ENCODE results near the gene FRY.
A peak's percentile ranks its signal among the peaks of the same experiment; 100 is the strongest.

Gene FRY

DNA sequence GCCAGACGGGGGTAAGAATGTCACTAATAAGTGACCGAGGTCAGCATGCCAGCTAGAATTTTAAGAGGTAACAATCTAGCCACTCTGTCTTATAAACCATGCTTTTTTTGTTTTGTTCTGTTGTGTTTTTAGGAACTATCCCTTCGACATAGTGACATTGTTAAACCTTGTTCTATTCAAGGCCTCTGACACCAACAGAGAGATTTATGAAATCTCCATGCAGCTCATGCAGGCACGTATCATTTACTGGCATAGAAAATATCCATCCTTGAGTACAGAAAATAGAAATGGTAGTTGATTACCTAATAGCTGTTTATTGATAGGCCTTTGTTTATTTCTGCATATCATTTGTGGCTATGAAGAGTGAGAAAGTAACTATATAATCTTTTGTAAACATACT lies 170.2 kb downstream of the FRY start:
- H3K4me3 ChIP-seq (replicated peaks; ENCODE audit: low read depth, low read length): no peak overlapping the region
- no peak for DNase-seq (ENCODE audit: low read depth)
- no peak for TF ChIP-seq CTCF (IDR thresholded peaks at IDR 0.05; ENCODE audit: low read length, missing control alignments)

DNA sequence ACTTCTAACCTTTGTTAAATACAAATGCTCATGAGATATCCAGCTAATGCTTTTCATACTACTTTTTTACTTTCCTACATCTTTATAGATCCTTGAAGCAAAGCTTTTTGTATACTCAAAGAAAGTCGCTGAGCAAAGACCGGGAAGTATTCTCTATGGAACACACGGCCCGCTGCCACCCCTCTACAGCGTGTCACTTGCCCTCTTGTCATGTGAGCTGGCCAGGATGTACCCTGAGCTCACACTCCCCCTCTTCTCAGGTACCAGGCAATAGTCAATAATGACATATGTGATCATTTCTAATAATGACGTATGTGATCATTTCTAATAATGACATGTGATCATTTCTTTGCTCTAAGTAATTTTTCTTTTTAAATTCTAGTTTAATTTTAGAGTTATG lies 170.7 kb downstream of the FRY start:
- no peak for TF ChIP-seq CTCF (IDR thresholded peaks at IDR 0.05; ENCODE audit: low read length, missing control alignments)
- H3K4me3 ChIP-seq (replicated peaks; ENCODE audit: low read depth, low read length): no peak overlapping the region
- DNase-seq (ENCODE audit: low read depth): no peak

DNA sequence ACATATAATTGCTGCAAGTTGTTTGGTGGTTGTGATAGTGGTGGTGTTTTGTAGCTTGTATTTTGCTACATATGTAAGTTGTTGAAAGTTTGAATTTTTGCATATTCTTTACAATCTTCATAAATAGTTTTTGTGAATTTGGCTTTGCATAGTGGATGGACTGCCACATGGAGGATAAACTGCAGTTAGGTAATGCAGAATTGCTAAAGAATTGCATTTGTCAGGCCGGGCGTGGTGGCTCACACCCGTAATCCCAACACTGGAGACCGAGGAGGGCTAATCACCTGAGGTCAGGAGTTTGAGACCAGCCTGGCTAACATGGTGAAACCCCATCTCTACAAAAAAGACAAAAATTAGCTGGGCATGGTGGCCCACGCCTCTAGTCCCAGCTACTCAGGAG lies 171.6 kb downstream of the FRY start:
- DNase-seq (ENCODE audit: low read depth): no peak
- no peak for TF ChIP-seq CTCF (IDR thresholded peaks at IDR 0.05; ENCODE audit: low read length, missing control alignments)
- no peak overlapping the region for H3K4me3 ChIP-seq (replicated peaks; ENCODE audit: low read depth, low read length)

GRCh38 chr13:32203736-32204135 lies 172.2 kb downstream of the FRY start:
- no peak for TF ChIP-seq CTCF (IDR thresholded peaks at IDR 0.05; ENCODE audit: low read length, missing control alignments)
- DNase-seq (ENCODE audit: low read depth): no peak
- H3K4me3 ChIP-seq (replicated peaks; ENCODE audit: low read depth, low read length): no peak overlapping the region

DNA sequence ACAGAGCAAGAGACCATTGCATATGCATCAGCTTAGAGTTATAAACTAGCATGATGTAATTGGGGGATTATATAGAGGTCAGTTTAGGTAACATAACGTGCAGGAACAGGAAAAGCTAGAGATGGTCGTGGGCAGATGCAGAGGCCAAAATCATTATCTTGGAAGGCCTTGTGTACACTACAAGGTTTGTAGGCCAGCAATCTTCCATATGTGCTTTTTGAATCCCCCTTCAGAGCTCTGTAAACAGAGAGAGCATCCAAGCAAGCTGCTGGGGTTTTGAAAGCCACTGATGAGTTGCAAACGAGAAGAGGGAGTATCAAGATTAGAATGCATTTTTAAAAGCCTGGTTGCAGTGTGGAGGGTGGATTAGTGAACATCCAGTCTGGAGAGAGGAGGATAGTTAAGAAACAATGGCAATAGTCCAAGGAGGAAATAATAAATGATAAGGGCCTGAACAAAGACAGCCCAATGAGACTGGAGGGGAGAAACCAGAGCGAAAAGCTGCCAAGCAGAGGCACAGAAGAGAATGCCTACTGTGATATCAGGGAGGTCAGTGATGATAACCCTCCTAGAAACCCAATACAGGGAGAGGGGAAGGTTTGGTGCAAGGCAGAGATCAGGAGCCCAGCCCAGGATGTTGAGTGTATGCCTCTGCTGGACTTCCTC lies 174.0 kb downstream of the FRY start:
- H3K4me3 ChIP-seq (replicated peaks; ENCODE audit: low read depth, low read length): no peak overlapping the region
- DNase-seq (ENCODE audit: low read depth): peak; percentile 70
- no peak for TF ChIP-seq CTCF (IDR thresholded peaks at IDR 0.05; ENCODE audit: low read length, missing control alignments)

DNA sequence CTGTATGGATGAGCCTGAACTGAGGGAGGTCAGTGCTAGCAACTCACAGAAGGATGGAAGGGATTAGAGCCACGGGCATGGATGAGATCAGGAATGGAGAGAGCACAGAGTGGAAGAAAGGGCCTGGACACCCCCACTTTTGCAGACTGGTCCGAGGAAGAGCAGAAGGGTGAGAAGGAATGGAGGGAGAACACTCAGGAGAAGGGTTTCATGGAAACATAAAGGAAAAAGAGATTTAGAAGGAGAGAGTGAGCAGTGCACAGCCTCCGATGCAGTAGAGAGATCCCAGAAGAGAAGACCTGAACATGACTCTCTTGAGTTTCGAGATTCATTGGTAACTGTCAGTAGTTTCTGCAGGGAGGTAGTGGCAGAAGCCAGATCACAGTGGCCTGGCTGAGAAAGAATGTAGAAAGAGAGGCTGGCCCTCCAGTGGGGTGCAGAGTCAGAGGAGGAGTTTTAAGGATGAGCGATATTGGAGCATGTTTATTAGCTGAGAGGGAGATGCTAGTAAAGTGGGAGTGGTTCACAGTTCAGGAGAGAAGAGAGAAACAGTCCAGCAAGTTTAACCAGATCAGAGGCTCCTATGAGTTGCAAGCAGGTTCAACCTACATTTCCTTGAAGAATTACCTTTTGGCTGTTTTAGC lies 174.6 kb downstream of the FRY start:
- TF ChIP-seq CTCF (IDR thresholded peaks at IDR 0.05; ENCODE audit: low read length, missing control alignments): no peak
- H3K4me3 ChIP-seq (replicated peaks; ENCODE audit: low read depth, low read length): no peak overlapping the region
- peak; percentile 3 for DNase-seq (ENCODE audit: low read depth)

GRCh38 chr13:32208860-32209259 lies 177.3 kb downstream of the FRY start:
- TF ChIP-seq CTCF (IDR thresholded peaks at IDR 0.05; ENCODE audit: low read length, missing control alignments): no peak
- no peak for DNase-seq (ENCODE audit: low read depth)

More at GRCh38 chr13:32208860-32209259, 177.3 kb downstream of the FRY start:
- H3K4me3 ChIP-seq (replicated peaks; ENCODE audit: low read depth, low read length): no peak overlapping the region

All from fibroblast of pulmonary artery (primary cell).